HCT116 (cell line): ENCODE results near the gene ARHGEF39.

ENCODE experiments used
- CTCF ChIP-seq, 3 experiments: fragments of 200-600 bp in 1 of 3; sonication (generic) in 1 of 3; IDR thresholded peaks in 2 of 3; conservative IDR thresholded peaks in 1 of 3; 2 replicates each; pipeline ENCODE4 v1.5.1; 2012 to 2017; ENCODE audit warnings: low read depth in 2 of 3, low read length in 2 of 3, antibody characterized with exemption in 1 of 3, borderline replicate concordance in 1 of 3, control low read depth in 1 of 3, mild to moderate bottlenecking in 1 of 3, mixed read lengths in 1 of 3, mixed run types in 1 of 3, moderate library complexity in 1 of 3; ENCODE audit not compliant: insufficient read depth in 1 of 3
- EZH2phosphoT487 ChIP-seq: fragments of 200-600 bp; IDR thresholded peaks from 2 replicates; pipeline ENCODE4 v1.6.1; 2018; ENCODE audit warnings: antibody characterized with exemption, borderline replicate concordance
- JUND ChIP-seq: IDR thresholded peaks from 2 replicates; pipeline ENCODE4 v1.6.1; 2012
- POLR2AphosphoS5 ChIP-seq: IDR thresholded peaks from 2 replicates; pipeline ENCODE4 v1.6.1; 2011; ENCODE audit warnings: mild to moderate bottlenecking, low read depth, low read length, moderate library complexity
- TCF7L2 ChIP-seq: IDR thresholded peaks from 2 replicates; pipeline ENCODE4 v1.7.0; 2011; ENCODE audit warnings: borderline replicate concordance, inconsistent platforms; ENCODE audit not compliant: insufficient read depth, insufficient read length; ENCODE audit errors: extremely low read depth

DNA sequence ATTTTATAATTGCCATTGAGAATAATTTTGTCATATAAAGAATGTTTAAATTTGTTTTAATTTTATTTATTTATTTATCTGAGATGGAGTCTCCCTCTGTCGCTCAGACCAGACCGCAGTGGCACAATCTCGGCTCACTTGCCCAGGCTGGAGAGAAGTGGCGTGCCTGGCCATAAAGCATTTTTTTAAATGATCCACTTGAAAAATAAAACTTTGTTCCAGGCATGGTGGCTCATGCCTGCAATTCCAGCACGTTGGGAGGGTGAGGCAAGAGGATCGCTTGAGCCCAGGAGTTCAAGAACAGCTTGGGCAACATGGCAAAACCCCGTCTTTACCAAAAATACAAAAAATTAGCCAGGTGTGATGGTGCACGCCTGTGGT is 12.2 kb downstream of the ARHGEF39 start:
- TF ChIP-seq TCF7L2 (no peak), POLR2AphosphoS5 (no peak), CTCF (IDR thresholded peaks at IDR 0.05 in 2 of 3, conservative IDR thresholded peaks at IDR 0.05 in 1 of 3; ENCODE audit: borderline replicate concordance in 1 of 3, insufficient read depth in 1 of 3, low read depth in 2 of 3, low read length in 2 of 3) (no peak), JUND (no peak), EZH2phosphoT487 (no peak)
